Suprapubic skin (tissue), 3 donors: ENCODE data around the gene SSH3.

ENCODE experiments used
- EP300 ChIP-seq: sonication (generic); formaldehyde crosslinking; IDR thresholded peaks from one replicate; pipeline ENCODE4 v1.6.1; 2017; ENCODE audit warnings: antibody characterized with exemption
- POLR2A ChIP-seq, 2 donors: fragments of 450-650 bp; IDR thresholded peaks; one replicate each; pipeline ENCODE4 v1.6.1; 2017; ENCODE audit warnings: antibody characterized with exemption in 2 of 2, mild to moderate bottlenecking in 2 of 2, moderate library complexity in 2 of 2
- TF ChIP-seq, protein P1 (sequence below), 2 donors: fragments of 200-600 bp in 1 of 2; fragments of 450-650 bp in 1 of 2; sonication (generic) in 1 of 2; IDR thresholded peaks; one replicate each; pipeline ENCODE4 v1.5.1; 2016 to 2019; ENCODE audit warnings: antibody characterized with exemption in 2 of 2, mild to moderate bottlenecking in 1 of 2, moderate library complexity in 1 of 2

DNA sequence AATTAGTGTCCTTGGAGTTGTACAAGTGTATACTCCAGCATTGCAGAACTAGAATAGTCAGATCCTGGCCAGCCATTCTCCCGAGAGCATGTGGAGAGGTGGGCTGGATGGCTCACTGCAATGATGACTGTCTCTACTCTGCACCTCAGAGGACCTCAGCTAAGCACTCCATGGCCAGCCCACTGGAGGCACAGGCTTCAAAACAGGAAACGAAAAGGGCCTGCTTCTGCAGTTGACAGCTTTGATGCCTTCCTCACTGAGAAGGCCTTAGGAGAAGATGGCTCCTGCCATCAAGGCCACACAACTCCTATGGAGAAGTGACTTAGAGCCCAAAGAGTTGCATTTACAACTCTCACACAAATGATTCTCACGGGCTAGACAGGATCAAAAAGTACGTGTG is 40.9 kb downstream of the SSH3 start:
- TF ChIP-seq, protein P1, sequence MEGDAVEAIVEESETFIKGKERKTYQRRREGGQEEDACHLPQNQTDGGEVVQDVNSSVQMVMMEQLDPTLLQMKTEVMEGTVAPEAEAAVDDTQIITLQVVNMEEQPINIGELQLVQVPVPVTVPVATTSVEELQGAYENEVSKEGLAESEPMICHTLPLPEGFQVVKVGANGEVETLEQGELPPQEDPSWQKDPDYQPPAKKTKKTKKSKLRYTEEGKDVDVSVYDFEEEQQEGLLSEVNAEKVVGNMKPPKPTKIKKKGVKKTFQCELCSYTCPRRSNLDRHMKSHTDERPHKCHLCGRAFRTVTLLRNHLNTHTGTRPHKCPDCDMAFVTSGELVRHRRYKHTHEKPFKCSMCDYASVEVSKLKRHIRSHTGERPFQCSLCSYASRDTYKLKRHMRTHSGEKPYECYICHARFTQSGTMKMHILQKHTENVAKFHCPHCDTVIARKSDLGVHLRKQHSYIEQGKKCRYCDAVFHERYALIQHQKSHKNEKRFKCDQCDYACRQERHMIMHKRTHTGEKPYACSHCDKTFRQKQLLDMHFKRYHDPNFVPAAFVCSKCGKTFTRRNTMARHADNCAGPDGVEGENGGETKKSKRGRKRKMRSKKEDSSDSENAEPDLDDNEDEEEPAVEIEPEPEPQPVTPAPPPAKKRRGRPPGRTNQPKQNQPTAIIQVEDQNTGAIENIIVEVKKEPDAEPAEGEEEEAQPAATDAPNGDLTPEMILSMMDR (IDR thresholded peaks at IDR 0.05) = no peak
- TF ChIP-seq POLR2A (IDR thresholded peaks at IDR 0.05) = no peak
- TF ChIP-seq EP300 = no peak
